Coronary artery (tissue), 2 donors: Measurements from ENCODE around the gene PTGES2.

Experiments used
- DNase-seq: peaks from one replicate; pipeline ENCODE4 v3.0.0-alpha.2; 2017; ENCODE audit warnings: low spot score
- H3K27ac ChIP-seq, 2 donors: fragments of 200-600 bp; sonication (generic); one replicate each; pipeline ENCODE4 v1.5.1; 2016 to 2019
- H3K4me3 ChIP-seq: fragments of 200-600 bp; sonication (generic); 2 replicates; pipeline ENCODE4 v1.5.1; 2016; ENCODE audit warnings: mild to moderate bottlenecking, moderate library complexity
- CTCF ChIP-seq: fragments of 200-600 bp; sonication (generic); IDR thresholded peaks from one replicate; pipeline ENCODE4 v1.5.1; 2019; ENCODE audit warnings: antibody characterized with exemption

Gene PTGES2

GRCh38 chr9:128167209-128167608 is 39.7 kb upstream of the PTGES2 start:
- TF ChIP-seq CTCF, result no peak
- Histone ChIP-seq H3K4me3 (no peak overlapping the region), H3K27ac (no peak overlapping the region)
- DNase-seq, result no peak

DNA sequence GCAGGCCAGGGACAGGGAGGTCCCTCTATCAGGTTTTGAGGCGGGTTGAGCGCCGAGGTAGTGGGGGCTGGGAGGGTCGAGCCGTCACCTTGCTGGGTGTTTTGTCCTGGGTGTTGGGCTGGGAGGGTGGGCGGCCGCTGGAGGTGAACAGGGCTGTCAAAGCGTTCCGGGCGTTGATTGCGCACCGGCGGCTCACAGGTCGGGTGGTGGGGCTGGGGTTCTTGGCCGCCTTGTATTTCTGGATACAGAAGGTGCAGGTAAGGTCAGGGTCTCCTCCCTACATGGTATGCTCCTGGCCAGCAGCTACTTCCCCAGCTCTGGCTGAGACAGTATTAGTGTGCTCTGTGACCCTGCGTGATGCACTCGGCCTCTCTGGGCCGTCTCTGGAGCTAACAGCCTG is 38.6 kb upstream of the PTGES2 start:
- H3K27ac ChIP-seq, result no peak overlapping the region
- H3K4me3 ChIP-seq, result no peak overlapping the region
- no peak for DNase-seq
- TF ChIP-seq CTCF, result no peak

GRCh38 chr9:128164307-128164885 is 36.9 kb upstream of the PTGES2 start:
- Histone ChIP-seq H3K4me3 (no peak overlapping the region), H3K27ac (no peak overlapping the region)
- no peak for TF ChIP-seq CTCF
- DNase-seq, result no peak

GRCh38 chr9:128163523-128164306 is 36.2 kb upstream of the PTGES2 start:
- Histone ChIP-seq H3K27ac (no peak overlapping the region), H3K4me3 (no peak overlapping the region)
- no peak for TF ChIP-seq CTCF
- DNase-seq, result no peak

- no peak for TF ChIP-seq CTCF
- DNase-seq, result no peak
- Histone ChIP-seq H3K27ac (no peak overlapping the region), H3K4me3 (no peak overlapping the region)
Measured at GRCh38 chr9:128163027-128163515, 35.5 kb upstream of the PTGES2 start.

DNA sequence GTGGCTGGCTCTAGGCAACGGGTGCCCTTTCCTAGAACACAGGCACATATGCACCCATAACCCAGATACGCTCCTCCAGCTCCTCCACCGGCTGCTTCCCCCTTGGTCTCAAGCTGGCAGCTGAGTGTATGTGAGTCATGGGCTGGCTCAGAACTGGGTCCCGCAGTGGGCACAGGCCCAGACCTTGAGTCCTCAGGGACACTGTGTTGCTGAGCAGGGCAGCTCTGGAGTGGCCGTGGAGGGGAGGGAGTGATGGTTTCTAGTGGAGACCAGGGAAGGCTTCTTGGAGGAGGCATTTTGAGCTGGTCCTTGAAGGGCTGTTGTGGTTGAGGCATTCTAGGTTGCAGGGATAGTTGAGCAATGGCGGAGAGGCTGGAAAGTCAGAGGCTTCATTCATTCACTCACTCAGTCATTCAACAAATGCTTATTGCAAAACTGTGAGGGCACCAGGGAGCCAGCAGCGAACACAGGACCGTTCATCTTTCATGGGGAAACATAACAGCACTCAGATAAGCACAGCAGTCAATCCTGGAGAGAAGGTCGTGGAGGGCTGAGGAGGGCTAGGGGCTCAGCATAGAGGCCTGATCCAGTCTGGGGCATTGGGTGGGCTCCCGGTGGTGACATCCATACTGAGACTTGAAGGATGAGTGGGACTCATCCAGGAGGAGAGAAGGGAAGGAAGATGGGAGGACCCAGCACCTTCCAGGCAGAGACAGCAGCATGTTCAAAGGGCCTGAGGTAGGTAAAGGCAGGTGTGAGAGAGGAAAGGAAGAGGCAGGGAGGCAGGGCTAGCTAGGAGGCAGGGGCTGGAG is 34.9 kb upstream of the PTGES2 start:
- peak overlapping the region in 1 of 2 donors; percentile 37 for H3K27ac ChIP-seq
- no peak overlapping the region for H3K4me3 ChIP-seq
- no peak for TF ChIP-seq CTCF
- peak; percentile 84 for DNase-seq
